Globus pallidus (tissue), 1 donor: ENCODE measurements around the gene GJB6.

Source experiments
- DNase-seq: peaks from one replicate; pipeline ENCODE4 v3.0.0-alpha.2; 2015; ENCODE audit warnings: low spot score

GJB6 gene

DNA sequence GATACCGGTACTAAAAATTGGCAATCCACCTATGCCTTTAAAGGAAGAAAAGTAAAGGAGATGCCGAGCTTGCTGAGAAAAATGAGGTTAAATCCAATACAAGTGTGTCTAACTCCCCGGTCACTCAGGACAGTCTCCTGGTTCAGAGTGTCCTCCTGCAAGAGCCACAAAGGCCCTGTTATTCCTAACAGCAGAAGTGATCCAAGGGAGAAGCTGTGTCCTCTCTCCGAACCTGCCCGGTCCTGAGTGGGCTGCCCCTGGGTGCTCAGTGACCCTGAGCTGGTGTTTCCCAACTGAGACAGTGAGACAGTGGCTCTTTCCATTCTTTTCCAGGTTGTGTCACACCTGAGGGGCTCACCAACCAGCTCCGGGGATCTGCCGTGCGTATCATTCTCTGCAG, 4.8 kb downstream of the GJB6 start:
- DNase-seq = no peak

- DNase-seq = no peak
Observed at GRCh38 chr13:20222553-20222952, 9.6 kb downstream of the GJB6 start.

DNA sequence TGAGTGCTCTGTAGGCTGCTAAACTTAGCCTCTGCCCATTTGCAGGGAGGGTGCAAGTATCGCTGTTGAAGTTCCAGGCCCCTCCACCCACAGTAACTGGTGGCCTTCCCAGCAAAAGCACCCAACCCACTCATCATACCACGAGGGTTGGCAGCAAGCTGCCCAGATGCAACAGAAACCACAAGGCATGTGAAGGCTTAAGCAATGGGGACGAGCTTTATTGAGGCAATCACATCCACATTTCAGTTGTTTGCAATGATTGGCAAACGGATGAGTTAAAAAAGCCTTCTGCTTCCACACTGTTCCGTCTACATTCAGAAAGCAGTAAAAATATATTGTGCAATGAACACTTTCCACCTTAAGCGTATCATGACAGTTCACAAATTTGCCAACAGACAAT, 10.3 kb downstream of the GJB6 start:
- DNase-seq = no peak

GRCh38 chr13:20219577-20219976, 12.5 kb downstream of the GJB6 start:
- no peak for DNase-seq

DNA sequence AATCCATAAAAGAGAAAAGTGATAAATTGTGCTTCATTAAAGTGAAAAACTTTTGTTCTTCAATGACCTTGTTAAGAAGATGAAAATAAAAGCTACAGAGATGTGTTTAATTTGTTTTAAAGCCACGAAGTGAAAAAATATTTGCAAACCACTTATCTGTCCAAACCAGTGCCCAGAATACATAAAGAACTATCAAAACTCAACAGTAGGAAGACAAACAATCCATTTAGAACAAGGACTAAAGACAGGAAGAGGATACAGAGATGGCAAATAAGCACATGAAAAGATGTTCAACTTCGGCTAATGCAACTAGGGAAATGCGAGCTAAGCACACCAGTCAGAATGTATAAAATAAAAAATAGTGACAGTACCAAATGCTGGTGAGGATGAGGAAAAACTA, 15.0 kb downstream of the GJB6 start:
- DNase-seq = no peak

DNA sequence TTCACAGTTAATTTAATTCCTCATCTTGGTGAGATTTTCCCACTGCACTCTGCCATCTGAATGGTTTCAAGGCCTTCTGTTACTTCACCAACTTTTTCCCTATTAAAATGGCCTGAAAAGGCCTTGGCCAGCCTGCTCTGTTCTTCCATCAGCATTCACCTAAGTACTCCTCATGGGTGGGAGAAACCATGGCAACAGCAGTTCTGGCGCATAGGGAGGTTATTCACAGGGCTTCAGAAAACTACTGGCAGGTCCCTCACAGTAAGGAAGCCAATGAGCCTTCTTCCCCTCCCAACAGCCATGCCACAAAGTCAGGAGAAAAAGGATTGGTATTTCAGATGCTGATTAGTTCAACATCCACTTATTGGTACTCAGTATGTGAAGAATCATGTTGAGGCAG, 22.2 kb downstream of the GJB6 start:
- DNase-seq = peak; percentile 48

GRCh38 chr13:20206698-20207235, 25.4 kb downstream of the GJB6 start:
- no peak for DNase-seq

- no peak for DNase-seq
Observed at GRCh38 chr13:20206065-20206697, 25.9 kb downstream of the GJB6 start.

GRCh38 chr13:20198781-20199180, 33.3 kb downstream of the GJB6 start:
- no peak for DNase-seq

DNA sequence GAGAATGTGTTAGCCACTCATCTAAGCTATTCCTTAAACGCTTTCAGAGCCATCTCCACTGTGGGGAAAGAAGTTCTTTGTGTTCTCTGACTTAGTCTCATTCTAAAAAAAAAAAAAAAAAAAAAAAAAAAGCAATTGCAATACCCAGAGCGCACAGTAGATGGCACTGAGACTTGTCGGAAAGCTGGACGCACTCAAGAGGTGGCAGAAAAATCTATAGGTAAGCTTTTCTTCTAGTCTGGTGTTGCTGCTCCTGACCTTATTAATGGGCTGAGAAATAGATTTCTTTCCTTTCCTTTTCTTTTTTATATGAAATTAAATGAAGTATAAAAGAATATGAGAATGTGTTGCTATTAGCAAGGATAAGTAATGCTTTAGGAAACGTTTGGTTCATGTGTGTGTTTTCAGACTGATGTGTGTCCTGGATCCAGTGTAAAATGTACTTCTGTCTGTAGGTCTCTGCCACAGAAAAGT, 34.7 kb downstream of the GJB6 start:
- DNase-seq = peak; percentile 69

- DNase-seq = no peak
Observed at GRCh38 chr13:20195801-20196200, 36.3 kb downstream of the GJB6 start.

- no peak for DNase-seq
Observed at GRCh38 chr13:20193907-20194631, 38.0 kb downstream of the GJB6 start.

DNA sequence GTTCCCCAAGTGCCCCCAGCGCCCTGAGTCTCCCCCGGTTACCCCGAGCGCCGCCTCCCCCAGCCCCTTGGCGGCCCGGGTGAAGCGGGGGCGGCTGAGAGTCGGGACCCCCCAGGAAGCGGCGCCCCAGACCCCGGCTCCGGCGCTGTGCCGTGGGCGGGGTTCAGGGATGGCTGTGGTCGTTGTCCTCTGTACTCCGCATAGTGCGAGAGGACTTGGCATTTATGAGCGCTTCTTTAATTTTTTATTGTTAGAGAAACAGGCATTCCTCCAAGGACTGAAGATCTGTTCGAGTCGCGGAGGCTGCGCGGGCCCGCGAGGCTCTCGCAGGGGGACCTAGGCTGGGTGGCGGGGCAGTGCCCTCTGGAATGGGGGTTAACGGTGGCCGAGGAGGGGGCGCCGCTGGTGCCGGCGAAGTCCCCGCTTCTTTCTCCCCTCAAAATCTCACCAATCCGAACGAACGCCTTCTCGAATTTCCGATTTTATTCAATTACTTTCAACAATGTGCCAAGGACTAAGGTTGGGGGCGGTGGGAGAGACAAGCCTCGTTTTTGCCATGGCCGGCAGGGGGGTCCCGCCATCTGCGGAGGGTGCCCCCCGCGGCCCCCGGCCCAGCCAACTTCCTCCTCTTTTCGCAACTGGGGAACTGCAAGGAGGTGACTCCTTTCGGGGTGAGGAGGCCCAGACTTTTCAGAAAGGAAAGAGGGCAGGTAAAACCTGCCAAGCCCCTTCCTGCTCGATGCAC, 38.8 kb downstream of the GJB6 start:
- no peak for DNase-seq

DNA sequence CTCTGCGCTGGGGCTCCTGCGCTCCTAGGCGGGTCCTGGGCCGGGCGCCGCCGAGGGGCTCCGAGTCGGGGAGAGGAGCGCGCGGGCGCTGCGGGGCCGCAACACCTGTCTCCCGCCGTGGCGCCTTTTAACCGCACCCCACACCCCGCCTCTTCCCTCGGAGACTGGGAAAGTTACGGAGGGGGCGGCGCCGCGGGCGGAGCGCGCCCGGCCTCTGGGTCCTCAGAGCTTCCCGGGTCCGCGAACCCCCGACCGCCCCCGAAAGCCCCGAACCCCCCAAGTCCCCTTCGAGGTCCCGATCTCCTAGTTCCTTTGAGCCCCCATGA, 39.3 kb downstream of the GJB6 start, which contains the start of gene GJB2:
Gene GJB2 (minus strand): TSS at position 103 of the 326 bp plus-strand sequence. CDS start 3,357 bp downstream, outside the sequence.
- DNase-seq = no peak

DNA sequence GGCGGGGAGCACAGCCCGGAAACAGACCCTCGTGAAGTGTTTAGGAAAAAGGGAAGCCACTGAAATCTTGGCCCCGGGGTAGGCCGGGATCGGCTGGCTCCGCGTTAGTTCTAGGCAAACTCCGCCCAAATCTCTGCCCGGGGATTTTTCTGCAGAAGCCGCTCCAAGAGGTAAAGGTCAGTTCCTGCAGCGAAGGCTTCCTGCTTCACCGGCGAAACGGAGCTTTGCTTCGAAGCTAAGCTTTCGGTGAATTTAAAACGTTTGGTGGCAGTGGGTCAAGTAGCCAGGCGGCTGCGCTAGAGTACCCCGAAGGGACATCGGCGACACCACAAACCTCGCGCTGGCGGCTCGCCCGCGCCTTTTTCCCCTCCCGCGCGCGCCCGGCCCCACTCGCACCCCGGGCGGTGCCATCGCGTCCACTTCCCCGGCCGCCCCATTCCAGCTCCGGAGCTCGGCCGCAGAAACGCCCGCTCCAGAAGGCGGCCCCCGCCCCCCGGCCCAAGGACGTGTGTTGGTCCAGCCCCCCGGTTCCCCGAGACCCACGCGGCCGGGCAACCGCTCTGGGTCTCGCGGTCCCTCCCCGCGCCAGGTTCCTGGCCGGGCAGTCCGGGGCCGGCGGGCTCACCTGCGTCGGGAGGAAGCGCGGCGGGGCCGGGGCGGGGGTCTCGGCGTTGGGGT, 39.8 kb downstream of the GJB6 start:
- no peak for DNase-seq

DNA sequence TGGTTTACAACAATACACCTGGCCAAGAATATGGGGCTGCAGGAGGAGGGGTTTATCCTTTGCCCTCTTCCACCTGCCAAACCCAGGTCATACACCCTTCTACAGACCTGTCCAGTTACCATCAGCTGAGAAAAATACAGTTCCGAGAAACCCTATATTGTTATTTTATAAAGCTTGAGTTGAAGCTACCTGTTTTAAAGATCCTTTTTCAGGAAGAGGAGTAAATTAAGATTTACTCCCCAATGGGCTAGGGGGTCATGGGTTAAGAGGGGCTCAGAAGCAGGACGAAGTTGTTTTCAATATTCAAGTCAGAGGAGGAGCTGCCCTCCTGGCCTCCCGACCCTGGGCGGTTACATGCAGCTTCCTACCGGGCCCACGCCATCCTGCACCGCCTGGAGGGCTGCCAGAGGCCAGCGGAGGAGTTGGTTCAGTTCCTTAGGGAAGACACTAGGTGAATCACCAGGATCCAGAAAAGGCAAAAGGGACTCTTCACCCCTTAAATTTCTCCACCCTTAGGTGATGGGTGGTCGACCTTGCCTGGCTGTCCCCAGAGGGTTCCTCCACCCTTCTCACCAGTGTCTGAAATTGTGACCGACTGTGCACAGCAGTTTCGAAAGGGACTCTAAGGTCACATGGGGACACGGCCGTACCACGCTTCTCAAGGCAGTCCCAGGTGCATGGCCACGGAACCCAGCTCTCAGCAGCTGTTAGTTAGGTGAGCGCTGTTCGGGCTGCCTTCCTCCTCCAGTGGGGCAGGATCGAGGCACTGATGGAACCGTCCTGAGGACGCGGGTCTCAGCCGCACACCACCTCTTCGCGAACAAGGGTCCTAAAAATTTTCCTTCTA, 40.6 kb downstream of the GJB6 start:
- DNase-seq = no peak

GRCh38 chr13:20190481-20191310, 41.4 kb downstream of the GJB6 start:
- no peak for DNase-seq

GRCh38 chr13:20190076-20190475, 42.0 kb downstream of the GJB6 start:
- no peak for DNase-seq

DNA sequence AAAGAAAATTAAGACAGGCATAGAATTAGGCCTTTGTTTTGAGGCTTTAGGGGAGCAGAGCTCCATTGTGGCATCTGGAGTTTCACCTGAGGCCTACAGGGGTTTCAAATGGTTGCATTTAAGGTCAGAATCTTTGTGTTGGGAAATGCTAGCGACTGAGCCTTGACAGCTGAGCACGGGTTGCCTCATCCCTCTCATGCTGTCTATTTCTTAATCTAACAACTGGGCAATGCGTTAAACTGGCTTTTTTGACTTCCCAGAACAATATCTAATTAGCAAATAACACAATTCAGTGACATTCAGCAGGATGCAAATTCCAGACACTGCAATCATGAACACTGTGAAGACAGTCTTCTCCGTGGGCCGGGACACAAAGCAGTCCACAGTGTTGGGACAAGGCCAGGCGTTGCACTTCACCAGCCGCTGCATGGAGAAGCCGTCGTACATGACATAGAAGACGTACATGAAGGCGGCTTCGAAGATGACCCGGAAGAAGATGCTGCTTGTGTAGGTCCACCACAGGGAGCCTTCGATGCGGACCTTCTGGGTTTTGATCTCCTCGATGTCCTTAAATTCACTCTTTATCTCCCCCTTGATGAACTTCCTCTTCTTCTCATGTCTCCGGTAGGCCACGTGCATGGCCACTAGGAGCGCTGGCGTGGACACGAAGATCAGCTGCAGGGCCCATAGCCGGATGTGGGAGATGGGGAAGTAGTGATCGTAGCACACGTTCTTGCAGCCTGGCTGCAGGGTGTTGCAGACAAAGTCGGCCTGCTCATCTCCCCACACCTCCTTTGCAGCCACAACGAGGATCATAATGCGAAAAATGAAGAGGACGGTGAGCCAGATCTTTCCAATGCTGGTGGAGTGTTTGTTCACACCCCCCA, 43.2 kb downstream of the GJB6 start:
- DNase-seq = no peak
